HG03025 (cell line): ENCODE data around the gene IL16.
A peak's percentile ranks its signal among the peaks of the same experiment; 100 is the strongest.

ENCODE experiments used
- ATAC-seq: cut with Tn5 transposase; IDR thresholded peaks from one replicate; pipeline ENCODE4 v1.9.1; 2021; ENCODE audit warnings: mild to moderate bottlenecking, moderate library complexity; ENCODE audit not compliant: unreplicated experiment, low FRiP score

IL16 gene

DNA sequence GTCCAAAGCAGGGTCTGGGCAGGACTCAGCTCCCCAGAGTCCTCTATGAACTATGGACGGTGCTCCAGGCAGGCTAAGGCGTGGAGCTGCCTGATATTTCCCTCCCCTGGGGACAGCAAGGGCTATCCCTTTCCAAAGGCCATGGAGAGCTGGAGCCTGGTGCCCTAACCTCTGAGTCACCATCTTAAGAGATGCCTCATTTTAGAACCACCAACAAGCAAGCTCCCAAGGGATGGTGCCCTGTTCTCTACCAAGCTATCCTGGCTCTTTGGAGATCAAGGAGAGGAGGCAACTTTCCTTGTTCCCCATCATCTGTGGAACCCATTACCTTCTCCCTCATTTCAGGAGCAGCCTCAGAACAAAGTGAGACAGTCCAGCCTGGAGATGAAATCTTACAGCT lies 111.6 kb downstream of the IL16 start:
- no peak for ATAC-seq

DNA sequence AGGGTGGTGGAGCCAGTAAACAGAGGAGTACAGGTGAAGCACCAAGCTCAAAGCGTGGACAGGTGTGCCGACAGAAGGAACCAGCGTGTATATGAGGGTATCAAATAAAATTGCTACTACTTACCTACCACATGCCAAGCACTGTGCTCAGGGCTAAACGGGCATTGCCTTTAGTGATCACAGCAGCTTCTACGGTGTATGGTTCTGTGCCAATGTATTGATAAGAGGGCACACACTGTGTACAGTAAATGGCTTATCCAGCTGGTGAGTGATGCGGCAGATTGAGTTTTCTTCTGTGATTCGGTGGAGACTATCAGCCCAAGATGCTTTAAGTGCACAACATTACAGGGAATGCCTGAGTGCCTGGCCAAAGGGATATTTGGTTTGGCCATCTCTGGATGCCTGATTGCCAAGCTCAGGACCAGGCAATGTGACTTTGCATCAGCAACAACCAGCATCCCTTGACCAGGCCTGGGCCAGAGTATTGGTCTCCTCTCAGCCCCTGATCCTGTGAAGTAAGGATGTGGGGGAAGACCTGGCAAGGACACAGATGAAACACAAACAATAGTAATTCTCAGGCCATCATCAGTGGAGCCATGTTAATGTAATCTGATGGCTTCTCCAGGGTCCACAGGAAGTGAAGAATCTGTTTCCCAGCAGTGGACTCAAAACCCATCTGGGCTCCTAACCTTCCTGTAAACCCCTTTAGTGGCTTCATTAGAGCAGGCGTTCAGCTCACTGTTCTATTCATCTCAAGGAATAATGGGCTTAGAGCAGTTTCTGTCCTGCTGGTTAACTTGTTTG lies 113.2 kb downstream of the IL16 start:
- ATAC-seq = no peak

DNA sequence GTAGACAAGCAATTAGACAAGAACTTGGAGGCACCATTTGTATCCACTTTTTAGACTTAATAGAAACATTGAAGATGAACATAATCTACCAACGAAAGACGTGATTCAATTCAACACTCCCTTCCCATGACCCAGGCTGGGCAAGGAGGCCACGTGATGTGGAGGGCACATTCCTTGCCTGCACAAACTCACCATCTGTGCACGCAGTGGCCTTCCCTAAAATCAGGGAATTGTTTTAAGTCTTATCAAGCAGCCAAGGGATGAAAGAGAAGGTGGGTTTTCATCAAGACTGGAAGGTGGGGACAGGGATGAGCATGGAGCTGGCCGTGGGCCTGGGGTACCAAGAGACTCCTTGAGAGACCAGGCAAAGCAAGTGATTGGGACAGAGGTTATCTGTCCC lies 113.8 kb downstream of the IL16 start:
- no peak for ATAC-seq

DNA sequence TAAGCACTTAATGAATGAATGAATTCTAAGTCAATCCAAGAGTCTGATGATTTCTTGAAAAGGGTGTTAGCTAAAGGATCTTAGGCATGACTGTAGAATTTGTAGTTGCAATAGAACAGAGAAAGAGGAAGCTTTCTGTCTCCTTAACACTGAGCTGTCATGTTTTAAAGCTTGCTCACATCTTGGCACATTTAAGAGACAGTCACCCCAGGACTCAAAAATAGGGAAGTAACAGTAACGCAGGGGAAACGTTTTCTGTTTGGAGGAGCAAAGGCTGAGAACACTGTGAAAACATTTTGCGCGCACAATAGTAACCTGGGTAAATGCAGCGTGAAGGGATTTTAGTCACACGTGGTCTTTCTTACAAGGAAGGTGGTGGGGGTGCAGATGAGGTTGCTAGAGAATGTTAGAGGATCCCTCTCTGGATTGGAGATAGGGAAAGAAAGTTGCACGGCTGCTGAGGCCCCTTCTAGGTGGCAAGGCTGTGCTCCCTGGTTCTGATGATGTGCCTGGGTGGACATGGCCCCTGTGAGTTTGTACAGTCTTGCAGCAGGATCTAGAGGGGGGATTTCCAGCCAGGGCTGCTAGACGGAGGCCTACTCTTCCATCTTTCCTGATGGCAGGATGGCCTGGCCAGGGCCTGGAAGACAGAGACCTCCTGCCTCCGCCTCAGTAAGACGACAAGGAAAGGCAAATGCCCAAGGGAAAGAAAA lies 115.2 kb downstream of the IL16 start:
- no peak for ATAC-seq

DNA sequence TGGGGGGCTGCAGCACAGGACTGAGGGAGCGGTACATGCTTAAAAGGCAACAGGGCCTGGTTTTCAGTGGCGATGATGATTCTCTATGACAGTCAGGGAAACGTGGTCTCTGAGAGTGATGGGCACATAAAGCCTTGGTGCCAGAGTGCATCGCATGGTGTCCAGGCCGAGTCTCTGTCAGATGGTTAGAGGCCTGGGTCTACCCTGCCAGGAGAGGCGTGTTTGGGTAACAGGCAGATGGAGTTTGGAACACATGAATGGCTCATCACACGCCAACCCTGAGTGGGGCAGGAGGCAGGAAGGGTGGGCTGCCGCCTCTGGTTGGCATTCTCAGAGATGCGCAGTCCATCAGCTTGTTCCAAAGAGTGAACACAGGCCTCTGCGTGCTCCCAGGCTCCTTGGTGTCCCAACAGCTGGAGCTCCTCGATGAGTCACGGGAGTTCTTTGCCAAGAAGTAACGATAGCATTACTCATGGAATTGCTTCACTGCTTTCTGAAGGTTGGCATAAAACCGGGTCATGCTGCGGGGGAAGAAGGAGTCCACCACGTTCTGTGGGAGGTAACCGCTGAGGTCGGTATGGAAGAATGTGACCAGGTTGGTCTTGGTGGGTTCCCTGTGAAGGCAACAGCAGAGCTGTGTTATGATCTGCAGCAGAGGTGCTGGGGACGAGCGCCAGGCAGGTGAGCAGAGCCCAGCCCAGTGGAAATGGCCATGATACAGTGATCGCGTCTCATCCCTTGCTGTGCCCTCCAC lies 116.3 kb downstream of the IL16 start:
- no peak for ATAC-seq

DNA sequence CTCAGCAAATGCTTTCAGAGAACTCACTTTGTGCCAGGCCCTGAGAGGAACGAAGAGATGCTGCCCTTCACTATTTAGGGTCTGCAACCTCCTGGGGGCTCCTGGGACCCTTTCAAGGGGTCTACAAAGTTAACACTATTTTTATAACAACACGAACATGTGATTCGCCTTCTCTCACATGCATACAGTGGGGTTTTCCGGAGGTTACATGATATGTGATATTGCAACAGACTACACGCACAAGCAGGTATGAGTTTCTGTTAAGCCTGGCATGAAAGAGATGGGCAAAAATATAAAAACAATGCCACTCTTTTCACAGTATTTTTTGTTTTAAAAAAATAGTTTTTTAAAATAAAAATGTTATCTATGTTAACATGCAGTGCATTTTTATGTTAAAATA lies 117.0 kb downstream of the IL16 start:
- no peak for ATAC-seq

DNA sequence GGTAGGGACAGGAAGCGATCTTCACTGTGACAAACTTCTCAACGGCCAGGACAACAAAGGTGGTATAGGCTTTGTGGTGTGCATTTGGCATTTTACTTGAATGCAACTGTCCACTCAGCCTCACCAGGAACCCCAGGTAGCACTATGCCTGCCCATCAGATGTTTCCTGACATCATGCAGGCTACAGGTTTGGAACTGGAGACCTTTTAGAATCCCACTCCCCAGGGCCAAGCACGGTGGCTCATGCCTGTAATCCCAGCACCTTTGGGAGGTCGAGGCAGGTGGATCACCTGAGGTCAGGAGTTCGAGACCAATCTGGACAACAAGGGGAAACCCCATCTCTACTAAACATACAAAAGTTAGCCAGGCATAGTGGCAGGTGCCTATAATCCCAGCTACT lies 117.7 kb downstream of the IL16 start:
- no peak for ATAC-seq

DNA sequence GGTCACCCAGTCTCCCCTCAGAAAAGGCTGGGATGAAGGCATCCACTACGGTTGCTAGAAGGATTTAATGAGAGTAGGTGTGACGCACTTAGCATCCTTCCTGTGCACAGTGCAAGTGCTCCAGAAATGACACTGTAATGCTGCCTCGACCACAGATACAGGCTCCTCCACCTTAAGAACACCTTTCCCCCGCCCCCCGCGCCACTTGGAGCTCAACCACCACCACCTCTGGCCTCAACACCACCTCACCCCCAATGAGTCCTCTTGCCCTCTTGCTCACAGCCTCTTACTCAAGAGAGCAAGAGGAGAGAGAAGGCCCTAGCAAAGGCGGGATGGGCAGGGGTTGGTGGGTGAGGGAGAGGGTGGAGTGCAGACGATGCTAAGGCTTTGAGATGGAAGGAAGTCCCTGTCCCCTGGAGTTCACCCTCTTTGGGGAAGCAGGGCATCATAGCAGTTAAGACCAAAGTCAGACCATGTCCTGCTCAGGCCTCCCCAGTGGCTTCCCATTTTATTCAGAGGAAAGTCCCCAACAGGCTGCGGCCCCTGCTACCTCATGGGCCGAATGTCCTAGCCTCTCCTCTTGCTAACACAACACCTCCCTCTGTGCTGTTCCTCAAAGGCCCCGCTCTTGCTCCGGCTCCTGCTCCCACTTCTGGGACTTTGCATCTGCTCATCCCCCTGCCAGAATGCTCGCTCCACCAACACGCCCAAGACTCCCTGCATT lies 118.9 kb downstream of the IL16 start:
- no peak for ATAC-seq

DNA sequence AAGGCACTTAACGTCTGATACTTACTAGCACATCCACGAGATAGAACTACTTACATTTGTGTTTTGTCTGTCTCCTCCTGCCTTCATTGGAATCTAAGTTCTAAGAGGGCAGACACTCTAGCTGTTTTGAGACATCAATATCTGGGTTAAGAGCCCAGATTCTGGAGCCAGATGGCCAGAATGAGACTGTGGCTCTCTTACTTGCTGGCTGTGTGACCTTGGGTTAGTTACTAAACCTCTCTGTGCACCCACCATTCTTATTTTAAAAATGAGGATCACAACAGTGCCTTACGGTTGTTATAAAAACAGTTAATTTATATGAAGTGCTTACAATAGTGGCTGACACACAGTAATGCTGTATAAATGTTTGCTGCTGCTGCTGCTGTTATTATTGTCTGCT lies 119.6 kb downstream of the IL16 start:
- no peak for ATAC-seq

DNA sequence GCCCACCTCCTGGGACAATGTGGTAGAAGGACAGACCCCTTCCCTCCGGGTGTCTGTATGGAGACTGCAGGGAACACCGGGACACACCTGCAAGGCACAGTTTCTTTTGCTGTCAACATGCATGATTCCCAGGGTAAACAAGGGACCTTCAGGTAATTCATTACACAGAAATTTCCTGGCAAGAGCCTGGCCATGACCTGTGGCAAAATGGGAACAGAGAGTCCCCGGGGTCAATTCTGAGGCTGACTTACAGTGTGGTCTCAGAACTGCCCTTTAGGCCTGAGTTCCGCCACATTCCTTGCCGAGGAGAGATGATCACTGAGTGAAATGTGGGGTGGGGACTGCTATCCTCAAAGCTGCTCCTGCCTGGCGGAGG lies 121.0 kb downstream of the IL16 start:
- ATAC-seq = no peak

DNA sequence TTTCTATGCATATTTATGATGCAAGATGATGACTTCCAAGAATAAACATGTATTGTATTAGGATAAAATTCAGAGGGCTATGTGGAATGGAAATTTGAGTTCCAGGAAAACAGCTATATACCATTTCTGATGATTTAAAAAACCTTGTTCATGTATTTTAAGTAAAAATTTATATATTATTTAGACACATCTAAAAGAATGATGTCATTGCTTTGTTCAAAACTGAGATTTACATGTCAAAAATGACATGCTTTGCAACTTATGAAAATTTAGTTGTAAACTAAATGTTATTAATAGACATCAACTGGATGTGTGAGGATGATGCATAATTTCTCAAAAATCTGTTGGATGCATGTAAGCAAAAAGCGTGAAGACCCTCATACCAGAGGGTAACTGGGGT lies 125.0 kb downstream of the IL16 start:
- ATAC-seq = no peak

DNA sequence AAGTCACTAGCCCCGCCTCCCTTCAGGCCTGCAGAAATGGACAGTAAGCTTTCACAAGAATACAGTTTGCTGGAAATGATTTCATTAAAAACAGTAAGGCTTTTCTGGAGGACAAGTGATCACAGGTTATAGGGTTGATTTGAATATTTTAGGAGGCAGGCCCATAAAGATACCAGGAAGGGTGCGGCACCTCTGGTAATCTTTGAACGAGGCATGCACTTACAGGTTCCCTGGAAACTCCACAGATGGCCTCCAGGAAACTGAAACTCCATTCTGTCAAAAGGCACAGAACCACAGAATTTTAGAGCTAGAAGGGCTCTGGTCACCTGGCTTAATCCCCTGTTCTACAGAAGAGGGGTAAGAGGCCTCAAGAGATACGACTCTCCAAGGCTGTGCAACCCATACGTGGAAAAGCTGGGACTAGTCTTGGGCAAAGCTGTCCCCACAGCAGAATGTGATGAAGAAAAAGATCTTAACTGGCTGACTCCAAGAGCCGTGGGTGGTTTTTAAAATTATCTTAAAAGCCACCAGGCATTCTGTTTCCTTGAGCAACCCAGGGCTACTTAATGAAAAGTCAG lies 126.1 kb downstream of the IL16 start:
- ATAC-seq = no peak

DNA sequence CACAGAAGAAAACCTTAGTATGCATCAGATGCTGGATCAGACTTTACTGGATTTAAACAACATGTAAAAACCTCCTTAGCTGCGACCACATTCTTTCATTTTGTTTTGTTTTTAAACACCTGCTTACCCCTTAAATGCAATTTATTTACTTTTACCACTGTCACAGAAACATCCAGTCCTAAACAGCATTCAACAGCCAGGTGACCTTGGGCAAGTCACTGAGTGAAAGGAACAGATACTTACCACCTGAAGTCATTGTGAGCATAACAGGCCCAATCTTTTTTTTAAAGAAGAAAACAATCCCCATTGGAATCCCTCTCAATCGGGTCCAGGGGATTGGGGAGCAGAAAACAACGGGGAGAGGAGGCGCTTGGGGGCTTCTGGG lies 126.9 kb downstream of the IL16 start:
- ATAC-seq = peak; percentile 13

DNA sequence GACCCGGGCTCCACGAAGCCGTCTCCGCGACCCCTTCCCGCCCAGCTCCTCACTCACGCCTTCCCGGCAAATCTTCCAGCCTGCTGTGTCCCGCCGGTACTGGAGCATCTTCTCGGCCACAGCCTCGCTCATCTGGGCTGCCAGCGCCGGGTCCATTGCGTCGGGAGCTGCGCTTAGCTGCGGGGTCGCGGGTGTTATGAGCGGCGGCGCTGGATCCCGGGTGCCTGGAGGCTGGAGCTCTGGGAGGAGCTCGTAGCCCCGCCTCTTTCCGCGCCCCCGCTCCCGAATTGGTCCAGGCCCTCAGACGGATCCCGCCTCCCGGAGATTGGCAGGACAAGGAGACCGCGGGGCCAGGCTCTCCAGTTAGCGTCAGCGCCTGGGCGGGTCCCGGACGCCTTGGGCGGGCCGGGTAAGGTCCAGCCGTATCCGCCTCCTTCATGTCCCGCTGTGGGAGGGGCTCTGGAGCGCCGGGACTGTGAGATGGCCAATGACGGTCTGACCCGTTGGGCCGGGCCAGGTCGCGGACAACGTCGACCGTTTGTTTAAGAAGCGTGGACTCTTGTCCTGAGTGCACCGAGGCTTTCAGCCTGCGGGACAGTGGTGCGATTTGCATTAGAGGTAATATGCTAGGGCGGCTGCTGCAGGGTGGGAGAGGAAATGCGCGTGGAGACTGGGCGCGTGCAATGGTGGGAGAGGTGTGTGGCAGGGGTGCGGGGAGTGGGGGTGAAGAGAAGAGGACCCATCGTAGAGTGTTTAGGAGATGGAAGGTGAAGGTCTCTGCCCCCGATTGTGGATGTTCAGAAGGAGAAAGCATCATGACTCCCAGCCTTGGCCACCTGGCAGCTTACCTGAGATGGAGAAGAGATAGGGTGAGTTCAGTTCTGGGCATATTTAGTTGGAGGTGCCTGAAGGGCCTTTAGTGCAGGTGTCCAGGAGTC lies 127.5 kb downstream of the IL16 start, which contains the start of gene STARD5:
Gene STARD5, minus strand, starts transcription at position 198 of the 938 bp plus-strand sequence. Its CDS starts 42 bp downstream, at position 156.
- ATAC-seq = peak; percentile 98

DNA sequence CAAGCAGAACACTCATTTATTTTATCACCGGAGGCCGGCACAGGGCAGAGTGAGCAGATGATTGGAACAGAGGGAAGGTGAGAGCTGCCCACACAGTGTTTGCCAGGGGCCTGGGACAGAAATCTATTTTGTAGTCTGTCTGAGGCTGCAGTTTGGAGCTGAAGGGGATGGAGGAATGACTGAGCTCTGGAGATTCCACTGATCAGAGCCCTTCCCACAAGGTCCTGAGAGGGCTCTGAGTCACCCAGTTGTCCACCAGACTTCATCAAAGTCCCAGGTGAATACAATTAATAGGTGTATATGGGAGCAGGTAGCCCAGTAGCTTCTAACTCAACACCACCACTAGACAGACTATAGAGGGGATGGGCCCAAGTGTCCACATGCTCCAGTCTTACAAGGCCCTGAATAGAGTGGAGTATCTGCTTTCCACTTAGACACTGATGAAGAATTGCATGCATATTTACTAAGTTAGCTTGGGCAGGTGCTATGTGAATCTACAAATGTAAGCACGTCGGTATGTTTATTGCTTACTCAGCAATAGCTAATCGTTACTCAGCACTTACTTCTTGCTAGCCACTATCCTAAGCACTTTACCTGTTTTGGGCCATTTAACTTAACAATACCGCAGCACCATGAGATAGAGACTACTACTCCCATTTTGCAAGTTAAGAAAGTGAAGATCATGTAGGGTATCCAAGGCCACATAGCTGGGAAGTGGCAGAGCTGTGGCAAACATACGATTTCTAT lies 130.0 kb downstream of the IL16 start:
- ATAC-seq = no peak

DNA sequence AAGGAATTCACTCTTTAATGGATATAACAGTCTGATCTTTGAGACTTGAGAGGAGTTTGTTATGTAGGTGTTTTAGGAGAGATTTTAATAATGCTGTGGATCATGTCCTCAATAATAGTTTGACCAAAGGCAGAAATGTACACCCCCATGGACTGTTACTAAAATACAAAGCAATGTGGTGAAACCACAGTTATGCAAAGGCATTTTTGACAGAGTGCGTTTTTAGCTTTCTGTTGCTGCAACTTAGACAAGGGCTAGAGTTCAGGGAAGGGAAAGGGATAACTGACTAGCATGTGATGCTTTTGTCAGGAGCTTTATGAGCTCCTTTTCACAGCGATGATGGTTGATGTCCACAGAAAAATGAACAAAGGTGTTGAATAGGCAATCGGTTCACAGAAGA lies 130.8 kb downstream of the IL16 start:
- ATAC-seq = no peak

DNA sequence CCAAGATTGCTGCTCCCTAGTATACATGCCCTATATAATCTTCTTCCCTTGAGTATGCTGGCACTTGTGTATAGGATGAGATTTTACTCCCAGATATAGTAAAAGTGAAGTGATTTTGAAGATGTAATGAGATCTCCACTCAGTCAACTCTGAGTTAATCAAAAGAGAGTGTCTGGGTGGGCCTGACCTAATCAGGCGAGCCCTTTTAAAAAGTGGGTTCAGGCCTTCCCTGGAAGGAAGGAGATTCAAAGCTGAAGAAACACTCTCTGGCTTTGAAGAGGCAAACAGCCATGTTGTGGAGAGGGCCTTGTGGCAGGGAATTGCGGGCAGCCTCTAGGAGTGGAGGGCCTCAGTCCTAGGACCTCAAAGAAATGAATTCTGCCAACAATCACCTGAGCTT lies 132.8 kb downstream of the IL16 start:
- ATAC-seq = no peak

DNA sequence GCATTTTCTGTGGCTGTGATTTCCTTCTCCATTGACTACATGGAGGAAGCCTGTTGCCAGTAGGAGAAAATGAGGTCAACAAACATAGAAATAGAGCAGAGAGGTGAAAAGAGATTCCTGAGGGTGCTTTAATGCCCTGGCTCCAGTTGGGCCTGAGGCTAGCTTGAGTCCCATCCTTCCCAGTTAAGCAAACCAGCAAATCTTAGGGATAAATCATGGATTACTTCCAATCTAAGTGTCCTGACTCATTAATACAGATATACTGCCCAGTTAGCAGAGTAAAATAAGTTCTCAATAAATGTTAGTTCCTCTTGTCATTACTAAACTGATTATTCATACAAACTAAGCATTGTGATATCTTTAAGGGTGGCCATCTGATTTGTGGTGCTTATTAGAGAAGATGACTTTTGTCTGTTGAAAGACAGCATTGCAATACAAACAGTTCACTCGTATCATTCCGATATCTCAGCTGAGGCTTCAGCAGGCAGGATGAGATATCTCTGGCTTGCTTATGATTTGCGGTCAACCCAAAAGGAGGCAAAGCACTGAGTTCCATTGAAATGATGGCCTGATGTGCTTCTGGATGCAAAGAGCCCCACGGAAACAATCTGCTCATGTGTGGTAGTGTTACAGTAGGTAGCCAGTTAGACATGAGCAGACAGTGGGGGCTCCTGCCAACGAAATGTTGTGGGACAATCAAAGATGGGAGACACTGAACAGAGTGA lies 133.8 kb downstream of the IL16 start:
- no peak for ATAC-seq
